Epithelial cell of esophagus (primary cell): ENCODE results near the gene ANKRD6.
A peak's percentile ranks its signal among the peaks of the same experiment; 100 is the strongest.

Experiments
- DNase-seq: peaks from one replicate; pipeline ENCODE4 v3.0.0; 2010; ENCODE audit warnings: low read depth
- H3K4me3 ChIP-seq: 2 replicates; pipeline ENCODE4 v1.5.1; 2011; ENCODE audit warnings: mild to moderate bottlenecking, low read length, control low read depth
- CTCF ChIP-seq: IDR thresholded peaks from 2 replicates; pipeline ENCODE4 v1.5.1; 2011; ENCODE audit warnings: low read depth, mild to moderate bottlenecking, low read length, control low read depth, inconsistent platforms; ENCODE audit not compliant: insufficient read depth; ENCODE audit errors: missing control alignments

Gene ANKRD6

DNA sequence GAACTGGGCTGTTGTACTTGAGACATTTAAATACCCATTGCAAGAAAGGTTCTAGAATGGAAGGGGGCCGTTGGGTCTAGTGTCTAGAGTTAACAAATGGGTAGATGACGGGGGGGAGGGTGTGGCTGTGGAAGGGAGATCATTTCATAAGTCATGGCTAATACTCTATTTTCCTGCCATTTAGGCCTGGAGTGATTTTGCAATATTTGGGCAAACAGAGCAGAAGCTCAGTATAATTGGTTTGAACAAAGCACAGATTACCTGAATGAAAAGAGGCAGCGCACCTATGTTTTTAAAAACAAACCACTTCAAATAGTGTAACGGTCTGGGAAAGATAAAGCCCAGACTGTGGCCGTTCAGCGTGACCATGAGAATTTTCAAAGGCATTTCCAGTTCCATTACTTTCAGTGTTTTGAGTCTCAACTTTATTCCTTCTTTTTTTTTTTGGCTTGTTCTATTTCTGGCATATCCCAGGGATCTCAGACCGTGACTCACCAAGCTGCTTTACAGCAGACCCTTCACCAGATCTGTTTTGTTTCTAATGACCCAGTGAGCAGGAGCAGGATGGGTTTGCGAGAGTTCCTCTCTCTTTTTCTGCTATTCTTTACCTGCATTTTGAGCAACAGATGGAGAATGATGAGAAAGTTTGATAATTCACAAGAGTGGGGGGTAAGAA lies 131.9 kb downstream of the ANKRD6 start:
- no peak for DNase-seq
- no peak for TF ChIP-seq CTCF
- no peak overlapping the region for H3K4me3 ChIP-seq

DNA sequence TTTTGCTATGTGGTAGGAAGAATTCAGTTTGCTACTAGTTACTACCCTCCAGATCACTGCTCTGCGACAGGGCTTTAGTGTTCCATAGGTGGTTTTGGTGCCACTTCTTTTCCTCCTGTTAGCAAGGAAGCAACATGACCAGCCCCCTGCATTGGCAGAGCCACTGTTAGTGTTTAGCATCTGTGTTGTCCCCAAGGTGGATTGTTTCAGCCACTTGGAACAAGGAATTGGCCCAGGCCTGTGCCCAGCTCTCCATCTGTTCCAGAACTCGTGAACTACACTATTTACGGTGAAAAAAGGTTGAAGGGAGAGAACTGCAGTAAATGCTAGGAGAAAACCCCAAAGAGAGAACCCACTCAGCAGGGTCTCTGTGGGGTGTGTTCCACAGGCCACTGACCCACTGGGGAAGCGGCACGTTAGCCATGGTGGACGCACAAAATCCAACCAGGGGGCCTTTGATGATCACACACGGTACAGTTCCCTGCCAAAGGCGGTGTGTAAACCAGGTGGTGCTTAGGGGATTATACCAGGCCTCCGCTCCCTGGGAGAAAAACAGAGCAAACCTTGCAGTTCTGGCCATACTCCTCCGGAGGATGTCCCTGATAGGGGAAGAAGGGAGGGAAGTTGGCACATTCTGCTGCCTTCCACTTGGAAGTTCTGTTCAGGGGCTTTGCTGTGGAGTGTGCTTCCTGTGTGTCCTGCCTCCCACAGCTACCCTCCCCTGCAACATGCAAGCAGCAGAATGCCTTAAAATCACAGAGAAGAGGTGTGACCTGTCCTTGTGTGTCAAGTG lies 133.3 kb downstream of the ANKRD6 start:
- H3K4me3 ChIP-seq, result no peak overlapping the region
- no peak for DNase-seq
- no peak for TF ChIP-seq CTCF

- DNase-seq, result no peak
- no peak for TF ChIP-seq CTCF
- no peak overlapping the region for H3K4me3 ChIP-seq
These were observed 134.1 kb downstream of the ANKRD6 start for GRCh38 chr6:89566930-89567629.

- no peak overlapping the region for H3K4me3 ChIP-seq
- no peak for TF ChIP-seq CTCF
- DNase-seq, result no peak
These were observed 134.9 kb downstream of the ANKRD6 start for GRCh38 chr6:89567630-89568390.

GRCh38 chr6:89574910-89575561 lies 142.1 kb downstream of the ANKRD6 start:
- peak; percentile 47 for DNase-seq
- no peak overlapping the region for H3K4me3 ChIP-seq
- TF ChIP-seq CTCF, result no peak

DNA sequence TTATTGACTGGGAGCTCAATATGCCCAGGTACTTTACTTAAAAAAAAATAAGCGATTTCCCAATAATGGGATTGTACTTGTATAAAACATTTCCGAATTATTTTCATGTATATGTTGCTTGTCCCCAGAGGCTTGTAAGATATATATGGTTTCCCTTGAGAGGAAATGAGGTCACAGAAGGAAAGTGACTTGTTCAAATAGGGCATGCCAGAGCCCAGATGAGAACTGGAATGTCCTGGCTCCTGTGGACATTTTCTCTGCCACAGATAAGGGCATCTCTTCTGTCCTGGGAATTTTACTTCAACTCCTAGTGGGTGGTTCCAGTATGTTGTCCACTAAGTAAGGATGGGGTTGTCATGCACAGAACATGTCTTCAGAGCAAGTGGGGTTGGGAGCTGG lies 142.6 kb downstream of the ANKRD6 start:
- DNase-seq, result no peak
- no peak for TF ChIP-seq CTCF
- no peak overlapping the region for H3K4me3 ChIP-seq
